ENCODE results near the gene TLE6.

TLE6 gene

GRCh38 chr19:3033595-3034405, 56.4 kb downstream of the TLE6 start:
- peak overlapping the region; percentile 84; the same call in 1 of the 2 replicates for H3K9ac ChIP-seq (ENCODE audit: low read depth, low read length)
- peak overlapping the region; percentile 80 for H3K4me2 ChIP-seq (ENCODE audit: insufficient read depth, low read length)
- H3K27me3 ChIP-seq (ENCODE audit: insufficient read depth, low read length, poor library complexity) = peaks cover 19% of the 10 kb centered on the region
- H3K79me2 ChIP-seq (ENCODE audit: insufficient read depth, low read length) = no peaks in the 10 kb centered on the region
- H4K20me1 ChIP-seq (ENCODE audit: insufficient read depth, low read length) = no peaks in the 10 kb centered on the region
- TF ChIP-seq CTCF (IDR thresholded peaks at IDR 0.05; ENCODE audit: borderline replicate concordance, extremely low read depth, low read length, poor library complexity, severe bottlenecking) (no peak), EZH2 (IDR thresholded peaks at IDR 0.05; ENCODE audit: borderline replicate concordance, low read depth, low read length, severe bottlenecking) (no peak)
- H3K4me3 ChIP-seq (ENCODE audit: low read depth in 1 of 2, low read length in 2 of 2) = no peak overlapping the region
- peaks cover 32% of the 10 kb centered on the region for H3K4me1 ChIP-seq (ENCODE audit: insufficient read depth, low read length)
- no peak overlapping the region for H2AFZ ChIP-seq (ENCODE audit: low read depth, low read length)
- H3K9me3 ChIP-seq (ENCODE audit: insufficient read depth, low read length, severe bottlenecking) = no peaks in the 10 kb centered on the region
- ATAC-seq (ENCODE audit: insufficient read depth, low read depth) (no peak), DNase-seq (no peak)
- no peaks in the 10 kb centered on the region for H3K36me3 ChIP-seq (ENCODE audit: insufficient read depth, low read length)
- no peak overlapping the region for H3K27ac ChIP-seq (ENCODE audit: low read length)

GRCh38 chr19:3034406-3034655, 57.0 kb downstream of the TLE6 start:
- Histone ChIP-seq H4K20me1 (ENCODE audit: insufficient read depth, low read length) (no peaks in the 10 kb centered on the region), H3K9ac (ENCODE audit: low read depth, low read length) (peak overlapping the region; percentile 84), H2AFZ (ENCODE audit: low read depth, low read length) (no peak overlapping the region), H3K27me3 (ENCODE audit: insufficient read depth, low read length, poor library complexity) (peaks cover 18% of the 10 kb centered on the region), H3K9me3 (ENCODE audit: insufficient read depth, low read length, severe bottlenecking) (no peaks in the 10 kb centered on the region), H3K79me2 (ENCODE audit: insufficient read depth, low read length) (no peaks in the 10 kb centered on the region), H3K4me1 (ENCODE audit: insufficient read depth, low read length) (peaks cover 31% of the 10 kb centered on the region), H3K4me2 (ENCODE audit: insufficient read depth, low read length) (peak overlapping the region; percentile 80), H3K36me3 (ENCODE audit: insufficient read depth, low read length) (no peaks in the 10 kb centered on the region), H3K4me3 (ENCODE audit: low read depth in 1 of 2, low read length in 2 of 2) (peak overlapping the region in 1 of 2 experiments; percentile 69; a peak in 2 of 4 replicates), H3K27ac (ENCODE audit: low read length) (peak overlapping the region; percentile 86)
- no peak for DNase-seq
- no peak for ATAC-seq (ENCODE audit: insufficient read depth, low read depth)
- no peak for TF ChIP-seq EZH2 (IDR thresholded peaks at IDR 0.05; ENCODE audit: borderline replicate concordance, low read depth, low read length, severe bottlenecking)
- TF ChIP-seq CTCF (IDR thresholded peaks at IDR 0.05; ENCODE audit: borderline replicate concordance, extremely low read depth, low read length, poor library complexity, severe bottlenecking) = no peak

GRCh38 chr19:3034656-3035541, 57.5 kb downstream of the TLE6 start:
- H3K36me3 ChIP-seq (ENCODE audit: insufficient read depth, low read length) = no peaks in the 10 kb centered on the region
- no peaks in the 10 kb centered on the region for H4K20me1 ChIP-seq (ENCODE audit: insufficient read depth, low read length)
- H2AFZ ChIP-seq (ENCODE audit: low read depth, low read length) = peak overlapping the region; percentile 66
- peaks cover 27% of the 10 kb centered on the region for H3K4me1 ChIP-seq (ENCODE audit: insufficient read depth, low read length)
- peak overlapping the region; percentile 25 to 69; a peak in 3 of 4 replicates for H3K4me3 ChIP-seq (ENCODE audit: low read depth in 1 of 2, low read length in 2 of 2)
- peak overlapping the region; percentile 84 for H3K9ac ChIP-seq (ENCODE audit: low read depth, low read length)
- peaks cover 12% of the 10 kb centered on the region for H3K27me3 ChIP-seq (ENCODE audit: insufficient read depth, low read length, poor library complexity)
- H3K4me2 ChIP-seq (ENCODE audit: insufficient read depth, low read length) = peak overlapping the region; percentile 80
- TF ChIP-seq EZH2 (IDR thresholded peaks at IDR 0.05; ENCODE audit: borderline replicate concordance, low read depth, low read length, severe bottlenecking) (no peak), CTCF (IDR thresholded peaks at IDR 0.05; ENCODE audit: borderline replicate concordance, extremely low read depth, low read length, poor library complexity, severe bottlenecking) (no peak)
- no peaks in the 10 kb centered on the region for H3K9me3 ChIP-seq (ENCODE audit: insufficient read depth, low read length, severe bottlenecking)
- ATAC-seq (ENCODE audit: insufficient read depth, low read depth) = peak; percentile 47
- DNase-seq = peak; percentile 70
- H3K79me2 ChIP-seq (ENCODE audit: insufficient read depth, low read length) = no peaks in the 10 kb centered on the region
- H3K27ac ChIP-seq (ENCODE audit: low read length) = peak overlapping the region; percentile 86
